Measurements from ENCODE around the gene TUBA1A.
"Not testable (repeated sequence)": the region's sequence is repeated elsewhere in the genome, so short reads cannot be mapped to it uniquely, and the experiment has no call there.

Gene TUBA1A

GRCh38 chr12:49188916-49189367 lies at the start of gene TUBA1A:
TUBA1A (minus strand) TSS chr12:49189080; CDS start chr12:49188979, 101 bp downstream.
- peak; percentile 96 for DNase-seq (ENCODE audit: low read depth)

DNA sequence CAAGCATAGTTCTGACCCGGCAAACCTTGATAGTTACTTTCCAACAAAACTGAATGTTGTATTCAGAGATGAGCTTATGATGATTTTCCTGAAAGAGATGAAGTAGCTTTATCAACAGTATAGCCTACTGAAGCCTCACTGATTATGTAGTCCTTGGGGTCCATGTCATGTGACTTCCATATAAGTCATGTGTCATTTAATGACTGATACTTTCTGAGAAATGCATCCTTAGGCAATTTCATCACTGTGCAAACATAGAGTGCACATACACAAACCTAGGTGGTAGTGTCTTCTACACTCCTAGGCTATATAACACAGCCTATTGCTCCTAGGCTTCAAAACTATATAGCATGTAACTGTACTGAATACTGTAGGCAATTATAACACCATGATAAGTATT lies 47.5 kb upstream of the TUBA1A start:
- no peak for DNase-seq (ENCODE audit: low read depth)

DNA sequence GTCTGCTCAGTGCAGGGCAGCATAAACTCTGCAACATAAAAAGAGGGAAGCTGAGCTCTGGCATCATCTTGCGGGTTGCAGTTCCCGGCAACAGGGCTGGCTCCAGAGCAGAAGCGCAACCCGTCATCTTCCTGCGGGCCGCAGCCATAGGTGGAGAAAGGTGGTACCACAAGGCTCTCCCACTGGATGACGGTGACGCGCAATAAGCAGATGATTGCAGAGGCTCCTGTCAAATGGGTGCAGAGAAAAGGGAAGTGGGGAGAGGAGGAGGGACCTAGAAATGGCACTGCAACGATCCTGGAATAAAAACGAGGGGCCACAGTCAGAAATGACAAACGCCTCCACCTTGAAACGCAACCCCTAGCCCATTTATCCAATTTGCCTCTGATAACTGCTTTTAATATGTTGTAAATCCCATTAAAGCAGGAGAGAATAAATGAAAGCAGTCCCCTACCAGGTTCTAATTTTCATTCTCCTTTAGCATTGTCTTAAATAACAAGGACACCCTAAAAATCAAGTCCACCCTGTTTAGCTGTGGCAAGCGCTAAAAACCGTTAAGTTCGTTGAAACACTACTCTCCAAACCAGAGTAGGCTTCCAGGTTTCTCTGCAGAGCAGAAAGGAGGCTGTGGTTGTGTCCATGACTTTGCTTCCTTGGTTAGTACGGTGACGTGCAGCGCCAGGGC lies 45.1 kb upstream of the TUBA1A start:
- no peak for DNase-seq (ENCODE audit: low read depth)

GRCh38 chr12:49232940-49233841 lies 44.3 kb upstream of the TUBA1A start:
- no peak for DNase-seq (ENCODE audit: low read depth)

GRCh38 chr12:49231878-49232655 lies 43.2 kb upstream of the TUBA1A start:
- DNase-seq (ENCODE audit: low read depth): no peak

- no peak for DNase-seq (ENCODE audit: low read depth)
These were observed 41.9 kb upstream of the TUBA1A start for GRCh38 chr12:49230805-49231194.

GRCh38 chr12:49230176-49230804 lies 41.4 kb upstream of the TUBA1A start:
- DNase-seq (ENCODE audit: low read depth): no peak

DNA sequence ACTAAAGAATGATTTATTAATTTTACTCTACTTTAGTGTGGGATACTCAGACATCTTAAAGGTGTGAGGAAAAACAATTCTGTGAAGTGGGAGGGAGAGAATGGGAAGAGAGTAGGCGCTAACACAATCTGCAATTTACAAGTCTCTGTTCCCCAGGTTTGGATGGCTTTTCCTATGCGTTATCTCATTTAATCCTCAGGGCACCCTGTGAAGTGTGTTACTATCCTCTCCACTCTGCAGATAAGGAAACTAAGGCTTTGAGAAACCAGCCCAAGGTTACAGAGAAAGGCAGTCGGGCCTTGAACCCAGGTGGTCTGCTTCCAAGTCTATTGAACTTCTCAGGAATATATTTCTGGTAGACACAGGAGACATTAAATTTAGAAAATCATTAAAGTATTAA lies 39.8 kb upstream of the TUBA1A start:
- DNase-seq (ENCODE audit: low read depth): no peak

- DNase-seq (ENCODE audit: low read depth): no peak
These were observed 38.8 kb upstream of the TUBA1A start for GRCh38 chr12:49227713-49228112.

GRCh38 chr12:49225576-49226166 lies 36.8 kb upstream of the TUBA1A start:
- no peak for DNase-seq (ENCODE audit: low read depth)

DNA sequence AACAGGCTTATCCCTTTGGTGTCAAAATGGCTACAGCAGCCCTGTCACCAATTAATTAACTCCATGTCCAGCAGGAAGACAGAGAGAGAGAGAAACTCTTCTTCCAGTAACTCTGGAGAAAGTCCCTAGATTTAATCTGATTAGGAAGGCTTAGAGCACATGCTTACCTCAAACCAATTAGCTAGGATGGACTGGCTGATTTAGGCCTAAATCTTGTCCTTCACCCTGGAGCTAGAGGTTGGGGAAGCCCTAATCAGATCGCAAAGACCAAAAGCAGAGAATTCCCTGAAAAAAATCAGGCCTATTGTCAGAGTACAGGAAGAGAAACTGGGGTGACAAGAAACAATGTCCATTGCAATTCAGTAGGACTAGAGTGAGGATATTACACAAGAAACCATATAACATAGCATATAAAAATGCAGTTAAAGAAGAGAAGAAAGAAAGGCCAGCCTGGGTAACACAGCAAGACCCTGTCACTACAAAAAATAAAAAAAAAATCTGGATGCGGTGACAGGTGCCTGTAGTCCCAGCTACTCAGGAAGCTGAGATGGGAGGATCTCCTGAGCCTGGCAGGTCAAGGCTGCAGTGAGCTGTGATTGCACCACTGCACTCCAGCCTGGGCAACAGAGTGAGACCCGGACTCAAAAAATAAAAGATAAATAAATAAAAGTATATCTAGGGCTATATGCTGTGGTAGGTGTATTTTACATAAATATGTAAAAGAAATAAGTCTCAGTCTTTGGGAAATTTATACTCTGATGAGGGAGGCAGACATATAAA lies 34.9 kb upstream of the TUBA1A start:
- DNase-seq (ENCODE audit: low read depth): no peak

- no peak for DNase-seq (ENCODE audit: low read depth)
These were observed 34.2 kb upstream of the TUBA1A start for GRCh38 chr12:49223122-49223521.

- DNase-seq (ENCODE audit: low read depth): no peak
These were observed 32.1 kb upstream of the TUBA1A start for GRCh38 chr12:49220972-49221371.

DNA sequence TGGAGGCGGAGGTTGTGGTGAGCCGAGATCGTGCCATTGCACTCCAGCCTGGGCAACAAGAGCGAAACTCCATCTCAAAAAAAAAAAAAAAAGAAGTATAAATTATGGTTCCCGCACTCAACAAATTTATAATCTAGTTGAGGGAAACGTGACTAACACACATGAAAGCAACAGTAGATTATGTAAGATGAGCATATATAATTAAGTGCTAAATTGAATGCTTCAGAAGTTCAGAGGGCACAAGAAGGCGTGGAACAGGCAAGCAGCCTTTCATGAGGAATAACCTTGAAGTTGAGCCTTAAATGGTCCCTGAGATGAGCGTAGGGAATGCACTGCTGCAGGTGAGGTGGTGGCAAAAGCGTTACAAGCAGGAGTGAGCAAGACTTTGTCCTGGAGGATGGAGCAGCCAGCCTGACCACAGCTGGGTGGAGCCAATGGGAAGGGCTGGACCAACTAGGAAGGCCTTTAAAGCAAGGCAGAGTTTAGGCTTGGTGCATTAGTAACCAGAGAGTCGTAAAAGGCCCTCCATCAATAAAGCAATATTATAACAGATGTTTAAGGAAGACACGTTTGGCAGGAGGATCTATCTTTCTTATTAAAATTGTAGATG lies 30.6 kb upstream of the TUBA1A start:
- DNase-seq (ENCODE audit: low read depth): no peak

DNA sequence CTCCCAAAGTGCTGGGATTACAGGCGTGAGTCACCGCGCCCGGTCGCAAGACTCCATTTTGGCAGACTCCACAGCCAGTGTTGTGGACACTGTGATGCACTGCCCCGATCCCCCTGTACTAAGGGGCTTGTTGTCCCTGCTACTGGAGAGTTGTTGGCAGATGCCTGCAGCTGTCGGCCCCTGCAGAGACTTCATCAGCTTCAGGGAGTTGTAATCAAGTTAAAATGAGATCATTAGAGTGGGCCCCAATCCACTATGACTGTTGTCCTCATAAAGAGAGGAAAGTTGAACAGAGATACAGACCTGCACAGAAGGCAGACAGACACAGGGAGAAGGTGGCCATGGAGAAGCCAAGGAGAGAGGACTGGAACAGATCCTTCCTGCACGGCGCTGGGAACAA lies 23.7 kb upstream of the TUBA1A start:
- DNase-seq (ENCODE audit: low read depth): no peak

- DNase-seq (ENCODE audit: low read depth): not testable (repeated sequence)
These were observed 21.8 kb upstream of the TUBA1A start for GRCh38 chr12:49210703-49211102.

DNA sequence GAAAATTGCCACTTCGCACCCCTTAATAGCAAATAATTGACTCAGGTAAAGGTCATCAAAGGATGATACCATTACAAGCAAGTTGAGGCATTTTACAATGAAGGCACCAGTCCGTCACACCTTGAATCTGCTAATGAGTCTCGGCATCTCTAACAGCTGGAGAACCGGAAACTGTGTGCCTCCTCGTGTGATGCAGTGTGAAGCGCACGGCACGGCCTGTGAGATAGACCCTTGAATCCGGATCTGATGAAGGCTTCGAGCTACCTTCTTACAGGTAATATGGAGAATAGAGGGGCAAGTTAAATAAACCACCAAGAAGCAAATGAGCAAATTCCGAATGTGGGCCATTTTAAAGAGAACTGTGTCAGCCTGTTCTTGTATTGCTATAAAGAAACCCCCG lies 19.8 kb upstream of the TUBA1A start:
- no peak for DNase-seq (ENCODE audit: low read depth)

- DNase-seq (ENCODE audit: low read depth): no peak
These were observed 19.3 kb upstream of the TUBA1A start for GRCh38 chr12:49208146-49208545.

DNA sequence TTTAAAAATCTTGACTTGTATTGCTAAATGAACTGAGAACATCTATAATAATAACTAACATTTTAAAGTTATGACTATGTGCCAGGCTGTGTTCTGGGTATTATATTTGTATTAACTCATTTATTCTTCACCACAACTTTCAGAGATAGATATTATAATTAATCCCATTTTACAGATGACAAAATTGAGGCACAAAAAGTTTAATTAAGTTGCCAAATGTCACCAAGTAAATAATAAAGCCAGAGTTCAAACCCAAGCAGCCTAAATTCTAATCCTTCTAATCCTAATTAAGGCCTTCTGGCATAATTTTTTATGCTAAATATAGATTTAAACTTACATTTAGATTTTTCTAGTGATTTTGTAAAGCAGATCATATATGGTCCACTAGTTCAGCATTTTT lies 17.5 kb upstream of the TUBA1A start:
- no peak for DNase-seq (ENCODE audit: low read depth)

DNA sequence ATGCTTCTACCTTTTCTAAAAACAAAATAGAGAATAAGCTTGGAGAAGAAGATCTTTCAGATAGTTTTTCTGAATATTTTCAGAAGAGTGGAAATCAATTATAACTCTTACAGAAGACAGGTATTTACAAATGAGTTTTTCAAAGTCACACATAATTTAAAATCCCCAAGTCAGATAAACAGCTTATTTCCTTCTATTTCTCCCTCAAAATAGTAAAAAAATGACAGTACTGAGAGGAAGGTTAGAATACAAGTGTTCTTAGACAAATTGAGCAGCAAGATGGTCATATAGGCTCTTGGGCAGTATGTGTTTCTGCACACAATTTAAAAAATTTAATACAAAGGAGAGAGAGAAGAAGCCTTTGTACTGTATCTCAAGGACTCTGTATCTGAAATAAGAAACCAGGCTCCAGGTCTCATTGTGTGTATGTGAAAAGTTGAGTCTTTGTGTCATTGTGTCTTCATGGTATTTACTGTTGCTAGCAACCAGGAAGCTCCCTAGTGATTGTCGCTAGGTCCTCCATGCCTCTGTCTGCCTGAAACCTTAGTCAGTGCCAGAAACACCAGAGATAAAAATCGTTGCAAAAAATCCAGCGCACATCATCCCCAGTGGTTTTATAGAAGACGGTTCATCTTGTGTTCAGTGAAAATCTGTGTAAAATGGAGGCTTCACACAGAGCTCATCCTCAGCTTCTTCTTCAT lies 12.9 kb upstream of the TUBA1A start:
- DNase-seq (ENCODE audit: low read depth): peak; percentile 50
